HG02763 (cell line): Measurements from ENCODE around the gene SLC47A1.
"Not testable (repeated sequence)": the region's sequence is repeated elsewhere in the genome, so short reads cannot be mapped to it uniquely, and the experiment has no call there.

Experiments used
- ATAC-seq: cut with Tn5 transposase; IDR thresholded peaks from one replicate; pipeline ENCODE4 v1.9.1; 2021; ENCODE audit warnings: mild to moderate bottlenecking, moderate library complexity; ENCODE audit not compliant: unreplicated experiment

SLC47A1 gene

GRCh38 chr17:19551591-19552148, 18.0 kb downstream of the SLC47A1 start:
- ATAC-seq = no peak

- no peak for ATAC-seq
Measured at GRCh38 chr17:19553036-19553435, 19.4 kb downstream of the SLC47A1 start.

GRCh38 chr17:19554393-19554792, 20.7 kb downstream of the SLC47A1 start:
- ATAC-seq = no peak

GRCh38 chr17:19555746-19556145, 22.1 kb downstream of the SLC47A1 start:
- ATAC-seq = no peak

- no peak for ATAC-seq
Measured at GRCh38 chr17:19558946-19559345, 25.3 kb downstream of the SLC47A1 start.

GRCh38 chr17:19561697-19562318, 28.2 kb downstream of the SLC47A1 start:
- ATAC-seq = no peak

GRCh38 chr17:19565817-19566575, 32.3 kb downstream of the SLC47A1 start:
- no peak for ATAC-seq

GRCh38 chr17:19567216-19568015, 33.8 kb downstream of the SLC47A1 start:
- no peak for ATAC-seq

GRCh38 chr17:19568016-19568350, 34.3 kb downstream of the SLC47A1 start:
- no peak for ATAC-seq

- no peak for ATAC-seq
Measured at GRCh38 chr17:19569785-19570543, 36.3 kb downstream of the SLC47A1 start.

- no peak for ATAC-seq
Measured at GRCh38 chr17:19570544-19571062, 36.9 kb downstream of the SLC47A1 start.

GRCh38 chr17:19573075-19573474, 39.4 kb downstream of the SLC47A1 start:
- no peak for ATAC-seq

GRCh38 chr17:19574956-19575355, 41.3 kb downstream of the SLC47A1 start:
- no peak for ATAC-seq

GRCh38 chr17:19578545-19578944, 44.9 kb downstream of the SLC47A1 start:
- no peak for ATAC-seq

- ATAC-seq = no peak
Measured at GRCh38 chr17:19579192-19579761, 45.6 kb downstream of the SLC47A1 start.

GRCh38 chr17:19579867-19580565, 46.4 kb downstream of the SLC47A1 start:
- no peak for ATAC-seq

- ATAC-seq = not testable (repeated sequence)
Measured at GRCh38 chr17:19580566-19580920, 46.9 kb downstream of the SLC47A1 start.

GRCh38 chr17:19582152-19582551, 48.5 kb downstream of the SLC47A1 start:
- ATAC-seq = not testable (repeated sequence)

- no peak for ATAC-seq
Measured at GRCh38 chr17:19583871-19584270, 50.2 kb downstream of the SLC47A1 start.

- ATAC-seq = no peak
Measured at GRCh38 chr17:19590451-19590850, 56.8 kb downstream of the SLC47A1 start.
